CD14-positive monocyte (primary cell): ENCODE results near the gene KLRC1. TPM values are rescaled to one million over a fixed set of nuclear protein-coding genes. Genes with fewer than 3 reads are reported as not detected.

ENCODE experiments used
- DNase-seq, 3 donors: peaks; one replicate each; pipeline ENCODE4 v3.0.0-alpha.2; 2011 to 2022
- H2AFZ ChIP-seq: 2 replicates; pipeline ENCODE4 v1.6.0; 2012; ENCODE audit warnings: mild to moderate bottlenecking, low read depth, low read length, inconsistent platforms; ENCODE audit not compliant: insufficient read depth, poor library complexity, severe bottlenecking
- H3K27ac ChIP-seq, 2 donors: 1 replicate in 1 of 2; 2 replicates in 1 of 2; pipeline ENCODE4 v1.5.1; 2012 to 2013; ENCODE audit warnings: low read length in 2 of 2, control low read depth in 1 of 2, inconsistent platforms in 1 of 2, low read depth in 1 of 2, mild to moderate bottlenecking in 1 of 2
- H3K27me3 ChIP-seq, 2 donors: one replicate each; pipeline versions ENCODE4 v1.6.0 to v1.6.1; 2011 to 2013; ENCODE audit warnings: low read length in 2 of 2; ENCODE audit not compliant: control insufficient read depth in 2 of 2, insufficient read depth in 2 of 2
- H3K36me3 ChIP-seq, 2 donors: replicated peaks in 1 of 2; 1 replicate in 1 of 2; 2 replicates in 1 of 2; pipeline versions ENCODE4 v1.5.1 to v1.6.1; 2012 to 2013; ENCODE audit warnings: low read length in 2 of 2, control low read depth in 1 of 2, inconsistent platforms in 1 of 2, mild to moderate bottlenecking in 1 of 2; ENCODE audit not compliant: insufficient read depth in 2 of 2, control insufficient read depth in 1 of 2
- H3K4me1 ChIP-seq, 2 donors: 1 replicate in 1 of 2; 2 replicates in 1 of 2; pipeline versions ENCODE4 v1.5.1 to v1.6.1; 2012 to 2013; ENCODE audit warnings: low read length in 2 of 2, control low read depth in 1 of 2, inconsistent platforms in 1 of 2, mild to moderate bottlenecking in 1 of 2, moderate library complexity in 1 of 2; ENCODE audit not compliant: insufficient read depth in 2 of 2, control insufficient read depth in 1 of 2
- H3K4me2 ChIP-seq: replicated peaks from 2 replicates; pipeline ENCODE3; 2012; ENCODE audit warnings: low read length, moderate library complexity, mild to moderate bottlenecking; ENCODE audit not compliant: poor library complexity, severe bottlenecking; ENCODE audit errors: extremely low read depth
- H3K4me3 ChIP-seq, 3 experiments: fragments of 200-600 bp in 1 of 3; sonication (generic) in 1 of 3; replicated peaks in 1 of 3; 1 replicate in 2 of 3; 2 replicates in 1 of 3; pipeline ENCODE4 v1.5.1; 2011 to 2013; ENCODE audit warnings: low read length in 3 of 3, mild to moderate bottlenecking in 3 of 3, control low read depth in 2 of 3, low read depth in 2 of 3, inconsistent platforms in 1 of 3, moderate library complexity in 1 of 3
- H3K79me2 ChIP-seq: 2 replicates; pipeline ENCODE4 v1.6.0; 2012; ENCODE audit warnings: mild to moderate bottlenecking, control low read depth, inconsistent platforms, low read length, moderate library complexity; ENCODE audit not compliant: insufficient read depth
- H3K9ac ChIP-seq: 2 replicates; pipeline ENCODE4 v1.6.0; 2017; ENCODE audit warnings: low read length, mild to moderate bottlenecking; ENCODE audit not compliant: insufficient read depth, poor library complexity, severe bottlenecking
- H3K9me3 ChIP-seq, 2 donors: replicated peaks in 1 of 2; 1 replicate in 1 of 2; 2 replicates in 1 of 2; pipeline versions ENCODE4 v1.5.1 to v1.6.1; 2012 to 2013; ENCODE audit warnings: low read length in 2 of 2, control low read depth in 1 of 2; ENCODE audit not compliant: control insufficient read depth in 1 of 2, insufficient read depth in 1 of 2
- H4K20me1 ChIP-seq: 2 replicates; pipeline ENCODE4 v1.6.0; 2012; ENCODE audit warnings: mild to moderate bottlenecking, low read length, control low read depth, moderate library complexity; ENCODE audit not compliant: insufficient read depth
- H3K27ac Mint-ChIP-seq, 7 donors: one replicate each; pipeline ENCODE4 v1.8.0; 2020; ENCODE audit warnings: mild to moderate bottlenecking in 7 of 7, mixed read lengths in 7 of 7, moderate library complexity in 6 of 7, inconsistent platforms in 2 of 7
- H3K27me3 Mint-ChIP-seq, 3 donors: one replicate each; pipeline ENCODE4 v1.8.0; 2021 to 2022; ENCODE audit warnings: low read depth in 3 of 3, mild to moderate bottlenecking in 3 of 3, mixed read lengths in 3 of 3, moderate library complexity in 3 of 3, inconsistent platforms in 1 of 3
- H3K36me3 Mint-ChIP-seq, 2 donors: one replicate each; pipeline ENCODE4 v1.8.0; 2020; ENCODE audit warnings: mixed read lengths in 2 of 2, inconsistent platforms in 1 of 2, mild to moderate bottlenecking in 1 of 2
- H3K4me1 Mint-ChIP-seq: one replicate; pipeline ENCODE4 v1.8.0; 2020; ENCODE audit warnings: mild to moderate bottlenecking, mixed read lengths
- H3K4me3 Mint-ChIP-seq, 2 donors: one replicate each; pipeline ENCODE4 v1.8.0; 2020; ENCODE audit warnings: mild to moderate bottlenecking in 2 of 2, mixed read lengths in 2 of 2, moderate library complexity in 1 of 2
- H3K9me3 Mint-ChIP-seq, 7 donors: one replicate each; pipeline ENCODE4 v1.8.0; 2020 to 2022; ENCODE audit warnings: mixed read lengths in 7 of 7, mild to moderate bottlenecking in 6 of 7, moderate library complexity in 6 of 7, inconsistent platforms in 2 of 7
- WGBS: methylation state at CpG from one replicate; pipeline ENCODE4 v1.1.5; 2013; ENCODE audit warnings: missing lambda C conversion rate; ENCODE audit not compliant: insufficient coverage; 5-methylcytosine and 5-hydroxymethylcytosine counted together
- intact Hi-C, 2 donors: fragments of 100-400 bp; cut with micrococcal nuclease; formaldehyde crosslinking; loops; one replicate each; pipeline versions ENCODE4 v1.15.0 to v1.15.1; 2023
- polyA minus RNA-seq: library from RNA; depleted of rRNA, polyadenylated mRNA; stranded (reverse); fragments of >200 nt; gene quantifications from 2 replicates; pipeline ENCODE4 v1.2.3, GENCODE V29; 2012
- polyA plus RNA-seq, 3 donors: library from polyadenylated mRNA; depleted of rRNA in 1 of 3; unstranded in 2 of 3; stranded (reverse) in 1 of 3; fragments of 300-500 nt in 2 of 3; fragments of >200 nt in 1 of 3; fragmentation: Illumina TruSeq in 2 of 3; gene quantifications; 1 replicate in 2 of 3; 2 replicates in 1 of 3; pipeline ENCODE4 v1.2.3, GENCODE V29; 2012 to 2021
- total RNA-seq, 12 experiments: library from RNA in 1 of 12; stranded (reverse) in 1 of 12; fragments of 120-200 nt in 1 of 12; gene quantifications; one replicate each; pipeline ENCODE4 v1.2.4 and lab custom pipeline; 2013 to 2026; ENCODE audit warnings: mixed read lengths in 6 of 12, inconsistent platforms in 1 of 12
- TF ChIP-seq, protein P1 (sequence below): fragments of 200-600 bp; IDR thresholded peaks from one replicate; pipeline ENCODE4 v1.8.0; 2022; ENCODE audit warnings: antibody characterized with exemption, mild to moderate bottlenecking

Gene KLRC1
- total RNA-seq (2013): 0.17 TPM
- polyA plus RNA-seq (not detected), polyA minus RNA-seq (not detected in 2 replicates), total RNA-seq (lab: John Stamatoyannopoulos, UW) (0 to 1.7 (median 0.04) reads per million in 11 experiments)

DNA sequence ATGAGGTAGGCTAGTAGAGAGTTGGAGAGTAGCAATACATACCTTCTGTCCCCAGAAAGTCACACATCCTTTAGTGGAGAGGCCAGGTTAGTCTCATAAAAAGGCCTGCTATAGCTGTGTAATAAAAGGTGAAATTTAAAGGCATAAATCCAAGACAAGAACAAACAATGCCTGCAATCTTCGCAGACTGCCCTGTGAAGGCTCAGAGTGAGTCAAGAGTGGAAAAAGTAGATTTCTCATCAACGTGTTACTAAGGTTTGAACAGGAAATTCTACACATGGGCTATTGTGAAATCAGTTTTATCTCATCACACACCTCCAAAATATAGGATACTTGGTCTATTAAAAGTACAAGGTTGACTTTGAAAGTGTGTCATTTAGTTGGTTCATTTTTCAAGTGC, at the start of gene KLRC1:
KLRC1 (minus strand) TSS at position 222 of the 400 bp plus-strand sequence. CDS start 2,221 bp downstream, outside the sequence.
- no peak within 1 kb of the TSS for H3K27ac ChIP-seq
- no peaks in the 10 kb centered on the region for H3K36me3 ChIP-seq
- H3K27me3 ChIP-seq: no peaks in the 10 kb centered on the region
- H3K79me2 ChIP-seq: no peaks in the 10 kb centered on the region
- H4K20me1 ChIP-seq: no peaks in the 10 kb centered on the region
- no peak within 1 kb of the TSS for H3K27ac Mint-ChIP-seq
- H3K4me1 Mint-ChIP-seq: no peaks in the 10 kb centered on the region
- TF ChIP-seq, protein P1, sequence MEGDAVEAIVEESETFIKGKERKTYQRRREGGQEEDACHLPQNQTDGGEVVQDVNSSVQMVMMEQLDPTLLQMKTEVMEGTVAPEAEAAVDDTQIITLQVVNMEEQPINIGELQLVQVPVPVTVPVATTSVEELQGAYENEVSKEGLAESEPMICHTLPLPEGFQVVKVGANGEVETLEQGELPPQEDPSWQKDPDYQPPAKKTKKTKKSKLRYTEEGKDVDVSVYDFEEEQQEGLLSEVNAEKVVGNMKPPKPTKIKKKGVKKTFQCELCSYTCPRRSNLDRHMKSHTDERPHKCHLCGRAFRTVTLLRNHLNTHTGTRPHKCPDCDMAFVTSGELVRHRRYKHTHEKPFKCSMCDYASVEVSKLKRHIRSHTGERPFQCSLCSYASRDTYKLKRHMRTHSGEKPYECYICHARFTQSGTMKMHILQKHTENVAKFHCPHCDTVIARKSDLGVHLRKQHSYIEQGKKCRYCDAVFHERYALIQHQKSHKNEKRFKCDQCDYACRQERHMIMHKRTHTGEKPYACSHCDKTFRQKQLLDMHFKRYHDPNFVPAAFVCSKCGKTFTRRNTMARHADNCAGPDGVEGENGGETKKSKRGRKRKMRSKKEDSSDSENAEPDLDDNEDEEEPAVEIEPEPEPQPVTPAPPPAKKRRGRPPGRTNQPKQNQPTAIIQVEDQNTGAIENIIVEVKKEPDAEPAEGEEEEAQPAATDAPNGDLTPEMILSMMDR: no peak
- no CpG with 5 or more reads among the region's 2 CpGs for WGBS
- no peaks in the 10 kb centered on the region for H3K36me3 Mint-ChIP-seq
- peaks cover 0 to 6% (median 0%) of the 10 kb centered on the region in 3 donors for H3K27me3 Mint-ChIP-seq
- H3K9me3 Mint-ChIP-seq: peaks cover 14 to 32% (median 20%) of the 10 kb centered on the region in 7 donors
- no peaks in the 10 kb centered on the region for H3K4me1 ChIP-seq
- peaks cover 17% of the 10 kb centered on the region in 2 donors for H3K9me3 ChIP-seq
- H3K4me3 Mint-ChIP-seq: no peak within 1 kb of the TSS
- no peak within 1 kb of the TSS for H3K4me3 ChIP-seq
- DNase-seq: no peak
- H3K4me2 ChIP-seq: no peak within 1 kb of the TSS
- intact Hi-C loops: no loop called here
- no peak within 1 kb of the TSS for H2AFZ ChIP-seq
- no peak within 1 kb of the TSS for H3K9ac ChIP-seq

DNA sequence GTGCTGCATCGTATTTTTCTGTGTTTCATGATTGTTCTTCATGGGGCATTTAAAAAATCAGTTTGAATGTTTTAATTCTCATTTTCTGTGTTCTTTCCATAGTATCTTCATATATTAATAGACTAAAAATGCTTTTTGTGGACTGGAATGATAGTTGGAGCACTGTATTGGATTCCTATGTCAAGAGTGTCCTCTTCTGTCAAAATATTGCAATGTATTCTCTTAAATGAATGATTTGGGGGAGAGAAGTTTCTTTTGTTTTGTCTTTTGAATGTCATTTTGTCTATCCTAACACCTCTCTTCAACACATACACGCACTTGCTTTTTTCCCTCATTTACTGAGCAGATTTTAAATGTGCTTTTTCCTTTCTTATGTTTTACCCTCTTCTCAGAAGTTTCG, 47.9 kb upstream of the KLRC1 start:
- Histone ChIP-seq H3K4me3 (no peak overlapping the region), H3K27ac (no peak overlapping the region), H3K79me2 (no peaks in the 10 kb centered on the region), H3K36me3 (no peaks in the 10 kb centered on the region), H4K20me1 (no peaks in the 10 kb centered on the region), H2AFZ (no peak overlapping the region), H3K9me3 (peaks cover 0 to 6% of the 10 kb centered on the region in 2 donors), H3K4me2 (no peak overlapping the region), H3K27me3 (peaks cover 0 to 6% of the 10 kb centered on the region in 2 donors), H3K4me1 (no peaks in the 10 kb centered on the region), H3K9ac (no peak overlapping the region)
- peaks cover 8% of the 10 kb centered on the region for H3K4me1 Mint-ChIP-seq
- H3K27ac Mint-ChIP-seq: no peak overlapping the region
- H3K27me3 Mint-ChIP-seq: peaks cover 1 to 7% (median 2%) of the 10 kb centered on the region in 3 donors
- TF ChIP-seq, protein P1: peak; percentile 14
- peak in 1 of 3 donors; percentile 3 for DNase-seq
- H3K4me3 Mint-ChIP-seq: no peak overlapping the region
- H3K36me3 Mint-ChIP-seq: no peaks in the 10 kb centered on the region
- peaks cover 0 to 7% (median 3%) of the 10 kb centered on the region in 7 donors for H3K9me3 Mint-ChIP-seq
- no CpG with 5 or more reads among the region's 3 CpGs for WGBS
- intact Hi-C loops: no loop called here
